GM21360 (cell line): ENCODE measurements around the gene CDSN.

Experiments used
- ATAC-seq: cut with Tn5 transposase; IDR thresholded peaks from one replicate; pipeline ENCODE4 v1.9.1; 2021; ENCODE audit warnings: mild to moderate bottlenecking, moderate library complexity; ENCODE audit not compliant: unreplicated experiment

The CDSN gene

DNA sequence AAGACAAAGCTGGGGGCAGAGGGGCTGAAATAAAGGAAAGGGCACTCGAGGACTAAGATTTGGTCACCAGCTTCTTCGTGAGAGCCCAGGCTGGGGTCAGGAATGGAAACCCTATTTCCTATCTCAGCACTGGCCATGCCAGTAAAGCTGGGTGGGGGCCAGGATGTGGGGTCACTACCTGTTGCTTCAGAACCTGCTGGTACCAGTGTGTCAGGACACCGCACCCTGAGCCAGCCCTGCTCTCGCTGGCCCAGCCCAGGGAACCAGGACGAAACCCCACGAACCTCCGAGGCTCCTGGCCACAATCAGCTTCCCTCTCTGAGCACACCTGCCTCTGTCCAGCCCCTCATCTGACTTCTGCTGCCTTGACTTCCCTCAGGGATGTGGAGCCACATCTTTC lies 2.1 kb downstream of the CDSN start:
- ATAC-seq, result no peak

DNA sequence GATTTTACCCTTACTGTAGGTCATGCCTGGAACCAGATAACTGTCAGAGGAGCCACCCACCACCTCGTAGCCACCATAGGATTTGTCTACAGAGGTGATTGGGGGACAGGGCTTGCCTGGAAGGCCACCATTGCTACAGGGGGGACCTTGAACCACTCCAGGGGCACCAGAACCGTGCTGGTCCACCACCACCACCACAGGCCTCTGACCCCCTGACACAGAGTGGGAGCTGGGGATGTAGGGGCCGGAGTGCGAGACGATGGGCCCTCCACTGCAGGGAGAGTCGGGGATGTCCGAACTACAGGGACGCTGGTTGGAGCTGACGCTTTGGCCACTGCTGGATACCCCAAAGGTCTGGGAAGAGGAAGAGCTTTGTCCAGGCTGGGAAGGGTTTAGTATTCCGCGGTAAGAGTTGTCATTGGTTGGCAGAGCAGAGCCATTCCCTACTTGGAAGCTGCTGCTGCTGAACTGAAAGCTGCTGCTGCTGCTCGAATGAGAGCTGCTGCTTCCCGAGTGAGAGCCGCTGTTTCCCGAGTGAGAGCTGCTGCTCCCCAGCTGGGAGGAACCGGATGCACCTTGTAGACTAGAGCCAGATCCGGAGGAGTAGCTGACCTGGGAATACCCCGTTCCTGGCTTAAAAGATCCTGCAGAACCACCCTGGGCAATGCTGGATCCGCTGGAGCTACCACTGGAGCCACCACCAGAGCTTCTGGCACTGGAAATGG lies 3.4 kb downstream of the CDSN start:
- ATAC-seq, result no peak

DNA sequence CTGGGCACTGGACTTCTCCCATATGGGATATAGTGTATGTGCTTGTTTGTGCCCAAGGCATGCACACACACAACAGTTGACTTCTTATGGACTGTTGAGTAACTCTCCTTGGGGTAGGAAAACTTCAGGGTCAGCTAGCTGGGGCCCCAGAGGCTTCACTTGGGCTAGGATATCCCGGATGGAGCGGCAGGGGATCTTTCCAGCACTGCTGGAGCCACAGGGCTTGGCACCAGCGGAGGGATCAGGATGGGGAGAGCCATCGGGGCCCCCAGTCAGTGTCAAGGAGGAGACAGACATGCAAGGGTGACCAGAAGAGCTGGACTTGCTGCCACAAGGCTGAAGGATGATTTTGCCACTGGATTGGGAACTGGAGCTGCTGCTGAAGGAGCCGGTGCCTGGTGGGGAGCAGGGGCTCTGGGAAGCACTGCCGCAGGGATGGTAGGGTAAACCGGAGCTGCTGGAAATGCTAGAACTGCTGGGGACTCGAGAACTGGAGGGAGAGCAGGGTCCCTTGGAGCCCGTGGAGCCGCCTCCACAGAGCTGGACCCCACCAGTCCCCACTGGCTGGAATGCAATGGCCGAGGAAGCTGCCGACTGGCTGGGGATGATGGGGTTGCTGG lies 4.2 kb downstream of the CDSN start:
- ATAC-seq, result no peak

DNA sequence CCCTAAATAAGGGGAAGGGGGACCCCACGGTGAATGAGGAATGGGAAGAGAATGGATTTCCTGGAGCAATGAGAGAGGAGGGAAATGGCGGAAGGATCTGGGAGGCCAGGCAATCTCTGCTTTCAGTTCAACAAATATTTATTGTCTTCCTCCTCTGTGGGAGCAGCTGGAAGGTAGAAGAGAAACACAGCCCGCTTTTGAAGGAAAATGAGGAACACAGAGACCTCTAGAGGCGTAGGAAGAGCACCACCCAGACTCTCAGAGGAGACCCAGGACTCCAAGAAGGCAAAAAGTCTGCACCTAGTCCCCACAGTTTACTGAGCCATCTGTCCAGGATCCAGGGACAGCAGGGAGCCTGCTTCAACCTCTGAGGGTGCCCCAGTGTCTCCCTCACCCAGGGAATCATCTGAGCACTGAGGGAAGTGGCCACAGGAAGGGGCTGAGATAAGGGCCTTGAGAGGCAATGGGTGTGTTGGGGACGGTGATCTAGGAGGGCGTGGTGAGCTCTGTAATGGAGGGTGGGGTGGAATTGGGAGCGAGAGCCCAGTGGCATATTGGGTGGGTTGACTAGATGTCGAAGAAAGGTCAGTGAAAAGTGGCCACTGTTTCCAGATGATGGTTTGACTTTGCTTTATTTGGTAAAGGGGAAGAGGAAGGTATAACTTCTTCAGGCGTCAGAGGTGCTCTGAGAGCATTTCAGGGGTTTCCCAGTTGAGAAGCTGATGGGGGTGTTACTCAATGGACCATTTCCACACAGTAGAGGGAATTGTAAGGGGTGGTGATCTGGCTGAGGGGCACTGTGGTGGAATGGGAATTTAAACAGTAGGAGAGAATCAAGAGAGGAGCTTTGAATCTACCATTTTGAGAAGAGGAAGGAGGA lies 5.0 kb downstream of the CDSN start:
- ATAC-seq, result no peak

DNA sequence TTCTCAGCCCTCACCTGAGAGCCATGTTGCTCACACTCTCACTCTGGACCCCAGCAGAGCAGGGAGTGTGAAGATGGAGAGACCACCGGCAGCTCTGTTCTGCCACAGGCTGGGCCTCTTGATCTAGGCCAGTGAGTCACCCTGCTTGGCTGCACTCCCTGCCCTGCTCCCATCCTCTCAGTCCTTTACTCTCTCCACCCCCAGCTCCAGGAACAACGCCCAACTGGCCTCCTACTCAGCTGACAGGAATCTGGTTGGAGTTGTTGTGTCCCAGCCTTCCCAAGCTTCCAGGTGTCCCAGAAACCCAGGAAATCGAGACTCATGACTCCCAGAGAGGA lies 5.7 kb downstream of the CDSN start, which contains the start of gene PSORS1C1:
Gene PSORS1C1 (plus strand): TSS at position 260 of the 338 bp plus-strand sequence. CDS start 14,833 bp downstream, outside the sequence.
- ATAC-seq, result no peak

DNA sequence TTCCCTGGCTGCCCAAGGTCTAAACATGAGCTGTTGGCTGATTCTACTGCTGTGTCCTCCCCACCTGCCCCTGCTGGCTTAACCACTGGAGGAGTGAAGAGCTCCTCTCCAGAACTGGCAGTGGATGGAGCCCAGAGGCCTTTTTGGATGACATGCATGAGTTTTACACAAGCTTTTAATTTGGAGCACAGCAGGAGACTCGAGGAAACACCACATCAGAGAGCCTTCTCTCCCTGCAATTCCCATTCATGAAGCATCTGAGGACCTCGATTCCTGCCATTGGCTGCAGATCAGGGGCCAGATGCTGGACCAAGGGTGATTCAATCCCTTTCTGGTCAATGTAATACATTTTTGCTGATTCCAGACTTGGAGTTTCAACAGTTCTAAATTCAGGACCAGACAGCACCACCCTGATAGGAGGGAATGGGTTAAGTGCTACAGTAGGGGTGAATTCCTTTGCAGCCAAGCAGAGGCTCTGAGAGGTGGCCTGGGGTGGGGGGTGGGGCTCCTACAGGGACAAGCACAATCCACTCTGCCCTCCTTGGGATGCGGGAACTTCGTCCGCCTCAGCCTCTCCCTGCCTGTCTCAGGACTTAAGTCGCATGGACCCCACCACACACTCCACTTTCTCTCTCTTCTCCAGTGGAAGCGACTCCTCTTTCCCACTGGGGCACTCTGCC lies 6.2 kb downstream of the CDSN start:
- no peak for ATAC-seq

DNA sequence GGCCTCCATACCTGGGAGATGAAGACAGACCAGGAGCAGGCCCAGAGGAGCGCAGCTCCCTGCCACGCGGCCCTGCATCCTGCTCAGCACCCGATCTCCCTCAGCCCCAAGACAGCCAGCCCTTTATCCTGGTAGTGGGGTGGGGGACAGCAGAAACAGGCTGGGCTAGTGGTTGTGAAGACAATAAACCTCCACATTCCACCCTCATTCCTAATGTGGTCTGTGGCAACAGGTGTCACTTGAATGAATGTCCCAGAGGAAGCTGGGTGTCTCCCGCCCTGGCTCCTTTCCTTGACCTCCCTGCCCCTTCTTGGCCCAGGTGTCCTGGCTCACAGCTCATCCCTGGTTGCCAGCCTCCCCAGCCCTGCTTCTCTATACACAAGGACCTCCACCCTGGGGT lies 7.8 kb downstream of the CDSN start, which contains the start of gene C6orf15:
Gene C6orf15 (minus strand): TSS at position 98 of the 400 bp plus-strand sequence. CDS start 20 bp downstream, at position 78.
- ATAC-seq, result no peak

DNA sequence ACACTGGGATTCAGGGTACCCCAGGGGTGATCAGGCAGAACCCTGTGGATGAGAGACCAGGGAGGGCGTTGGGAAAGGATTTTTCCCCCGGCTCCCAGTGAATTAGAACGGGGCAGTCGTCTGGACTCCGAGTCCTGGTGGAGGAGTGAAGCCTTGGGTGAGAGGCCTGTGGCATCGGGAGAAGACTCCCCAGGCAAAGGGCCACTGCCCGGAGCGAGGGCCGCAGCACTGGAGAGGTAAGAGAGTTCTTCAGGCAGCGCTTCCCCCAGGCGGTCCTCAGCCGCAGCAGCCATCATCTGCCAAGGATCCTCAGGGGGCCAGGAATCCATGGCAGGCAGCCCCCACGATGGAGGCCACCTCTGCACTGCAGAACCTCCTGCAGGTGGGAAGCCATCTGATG lies 8.5 kb downstream of the CDSN start:
- no peak for ATAC-seq

DNA sequence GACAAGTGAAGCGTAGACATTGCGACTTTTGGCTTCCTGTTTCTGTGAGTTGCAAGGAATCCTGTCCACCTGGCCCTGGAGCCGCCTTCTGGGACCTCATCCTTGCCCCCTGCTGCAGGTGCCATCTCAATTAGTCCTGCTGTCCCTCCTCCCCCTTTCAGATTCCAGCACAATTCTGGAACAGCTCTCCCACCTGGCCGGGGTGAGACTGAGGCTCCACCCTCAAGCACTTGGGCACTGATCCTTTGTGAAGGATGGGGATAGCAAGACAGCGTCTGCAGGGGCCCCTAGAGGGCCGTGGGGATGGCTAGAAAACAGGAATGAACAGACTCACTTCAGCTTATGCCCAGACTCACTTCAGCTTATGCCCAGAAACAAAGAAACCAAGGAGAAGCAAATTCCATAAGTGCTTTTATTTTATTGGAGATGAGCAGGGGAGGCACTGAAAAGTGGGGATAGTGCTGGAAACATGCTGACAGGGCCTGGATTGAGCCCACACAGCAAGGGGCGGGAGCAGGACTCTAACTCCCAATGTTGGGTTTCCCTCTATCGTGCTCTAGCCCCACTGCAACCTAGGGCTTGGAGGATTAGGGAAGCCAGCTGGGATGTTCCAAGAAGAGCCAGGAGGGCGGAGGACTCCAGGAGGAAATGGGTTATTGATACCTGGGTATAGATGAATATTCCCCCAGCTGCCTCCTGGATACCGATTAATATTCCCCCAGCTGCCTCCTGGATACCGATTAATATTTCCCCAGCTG lies 9.2 kb downstream of the CDSN start:
- ATAC-seq, result no peak

DNA sequence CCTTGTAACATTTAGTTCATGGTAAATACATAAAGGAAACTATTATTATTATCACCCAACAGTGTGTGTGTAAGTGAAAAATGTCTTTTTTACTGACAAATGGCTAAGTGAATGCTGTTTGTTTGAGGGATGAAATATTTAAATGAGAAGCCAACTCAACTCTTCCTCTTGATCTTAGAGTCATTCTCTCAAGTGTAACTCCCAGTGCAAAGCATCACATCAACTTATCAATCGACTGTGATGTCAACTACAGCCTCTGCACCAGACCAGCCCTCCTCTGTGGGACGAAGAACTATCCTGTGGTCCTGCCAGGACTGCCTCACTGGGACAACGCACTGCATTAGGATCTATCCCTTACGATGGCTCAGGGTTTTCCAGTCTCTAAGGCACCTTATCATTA lies 13.2 kb downstream of the CDSN start:
- no peak for ATAC-seq

DNA sequence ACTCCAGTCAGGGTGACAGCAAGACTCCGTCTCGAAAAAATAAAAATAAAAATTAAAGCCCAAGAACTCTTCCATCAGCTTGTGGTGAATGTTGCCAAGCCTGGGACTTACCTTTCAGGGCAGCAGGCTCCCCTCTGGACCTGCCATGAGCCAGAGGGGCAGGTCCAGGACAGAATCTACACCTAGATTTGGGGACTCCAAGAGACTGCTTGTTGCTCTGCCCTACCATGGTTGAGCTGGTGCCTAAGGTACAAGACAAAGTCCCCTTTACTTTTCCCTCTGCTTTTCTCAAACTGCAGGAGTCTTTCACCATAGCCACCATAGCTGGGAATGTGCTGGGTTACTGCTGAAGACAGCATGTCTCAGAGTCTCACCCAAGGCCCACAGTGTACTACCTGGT lies 17.1 kb downstream of the CDSN start:
- no peak for ATAC-seq

DNA sequence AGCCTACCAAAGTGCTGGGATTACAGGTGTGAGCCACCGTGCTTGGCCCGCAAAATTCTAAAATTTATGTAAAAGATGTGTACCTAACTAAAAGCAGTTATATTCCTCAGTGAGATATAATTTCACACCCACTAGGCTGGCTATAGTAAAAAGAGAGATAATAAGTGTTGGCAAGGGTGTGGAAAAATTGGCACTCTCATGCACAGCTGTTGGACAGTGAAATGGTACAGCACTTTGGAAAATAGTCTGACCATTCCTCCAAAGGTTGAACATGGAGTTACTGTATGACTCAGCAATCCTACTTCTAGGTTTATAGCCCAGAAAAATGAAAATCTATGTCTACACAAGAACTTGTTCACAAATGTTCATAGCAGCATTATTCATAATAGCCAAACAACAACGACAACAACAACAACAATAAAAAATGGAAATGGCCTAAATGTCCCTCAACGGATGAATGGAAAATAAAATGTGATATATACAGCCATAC lies 21.8 kb downstream of the CDSN start:
- no peak for ATAC-seq

DNA sequence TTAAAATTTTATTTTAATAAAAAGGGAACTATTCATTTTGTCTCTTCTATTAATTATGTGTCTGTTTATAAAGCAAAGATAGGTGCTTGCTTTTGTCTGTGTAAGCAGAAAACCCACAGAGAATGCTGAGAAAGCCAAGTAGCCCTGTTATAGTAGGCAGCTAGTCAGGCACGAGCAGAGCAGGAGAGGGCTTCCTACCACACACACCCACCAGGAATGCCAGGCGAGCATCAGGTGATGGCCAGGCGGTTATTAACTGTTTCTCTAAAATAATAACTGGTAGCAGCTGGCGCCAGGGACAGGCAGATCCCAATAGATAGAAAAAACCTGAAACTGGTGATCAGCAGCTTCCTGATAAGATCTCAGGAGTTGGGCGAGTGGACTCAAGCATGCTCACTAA lies 23.6 kb downstream of the CDSN start:
- ATAC-seq, result no peak

DNA sequence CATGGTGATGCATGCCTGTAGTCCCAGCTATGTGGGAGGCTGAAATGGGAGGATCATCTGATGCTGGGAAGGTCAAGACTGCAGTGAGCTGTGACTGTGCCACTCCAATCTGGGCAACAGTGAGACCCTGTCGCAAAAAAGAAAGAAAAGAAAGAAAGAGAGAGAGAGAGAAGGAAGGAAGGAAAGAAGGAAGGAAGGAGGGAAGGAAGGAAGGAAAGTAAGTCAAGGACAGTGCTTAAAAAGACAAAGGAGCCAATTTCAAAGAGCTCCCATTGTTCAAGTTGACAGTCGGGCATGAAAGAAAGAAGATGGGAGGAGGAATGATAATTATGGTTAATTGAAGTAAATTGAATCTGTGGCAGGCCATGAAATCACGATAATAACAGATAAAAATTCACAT lies 24.0 kb downstream of the CDSN start:
- no peak for ATAC-seq

DNA sequence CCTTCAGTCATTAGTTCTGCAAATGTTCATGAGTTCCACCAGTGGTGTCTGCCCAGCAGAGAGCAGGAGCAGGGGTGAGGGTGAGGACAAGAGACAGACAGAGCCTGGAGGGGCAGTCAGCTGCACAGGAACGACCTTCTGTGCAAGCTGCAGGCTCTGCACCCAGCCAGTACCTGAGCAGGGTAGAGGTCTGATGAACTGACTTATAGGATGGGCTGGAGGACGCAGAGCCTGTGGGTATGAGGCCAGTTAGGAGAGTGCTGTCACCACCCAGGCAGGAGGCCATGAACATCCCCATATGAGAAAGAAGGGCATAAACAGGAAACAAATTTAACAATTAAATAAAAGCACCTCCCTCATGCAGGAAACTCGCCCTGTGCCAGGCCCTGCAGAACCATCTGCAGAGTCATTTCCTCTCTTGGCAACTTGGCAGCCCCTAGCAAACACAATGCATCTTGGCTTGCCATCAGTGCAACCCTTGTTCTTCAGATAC lies 25.8 kb downstream of the CDSN start:
- no peak for ATAC-seq

DNA sequence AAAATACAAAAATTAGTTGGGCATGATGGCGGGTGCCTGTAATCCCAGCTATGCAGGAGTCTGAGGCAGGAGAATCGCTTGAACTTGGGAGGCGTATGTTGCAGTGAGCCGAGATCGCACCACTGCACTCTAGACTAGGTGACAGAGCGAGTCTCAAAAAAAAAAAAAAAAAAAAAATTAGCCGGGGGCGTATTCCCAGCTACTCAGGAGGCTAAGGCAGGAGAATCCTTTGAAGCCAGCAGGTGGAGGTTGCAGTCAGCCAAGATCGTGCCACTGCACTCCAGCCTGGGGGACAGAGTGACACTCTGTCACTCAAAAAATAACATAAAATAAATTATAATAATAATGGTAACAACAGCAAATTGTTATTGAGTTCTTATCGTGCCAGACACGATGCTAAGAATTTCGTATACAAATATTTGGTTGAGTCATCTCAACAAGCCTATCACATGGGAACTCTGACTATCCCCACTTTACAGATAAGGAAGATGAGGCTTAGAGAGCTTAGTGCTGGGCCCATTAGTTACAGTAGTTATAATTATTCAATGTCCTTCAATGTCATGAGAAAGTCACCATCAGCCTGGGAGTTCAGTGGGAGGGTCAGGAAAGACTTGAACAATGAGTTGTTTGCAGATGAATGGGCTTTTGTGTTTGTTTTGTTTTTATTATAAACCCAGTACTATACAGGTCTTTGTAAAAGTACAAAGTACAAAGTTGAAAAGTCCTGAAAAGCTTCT lies 27.3 kb downstream of the CDSN start:
- no peak for ATAC-seq

DNA sequence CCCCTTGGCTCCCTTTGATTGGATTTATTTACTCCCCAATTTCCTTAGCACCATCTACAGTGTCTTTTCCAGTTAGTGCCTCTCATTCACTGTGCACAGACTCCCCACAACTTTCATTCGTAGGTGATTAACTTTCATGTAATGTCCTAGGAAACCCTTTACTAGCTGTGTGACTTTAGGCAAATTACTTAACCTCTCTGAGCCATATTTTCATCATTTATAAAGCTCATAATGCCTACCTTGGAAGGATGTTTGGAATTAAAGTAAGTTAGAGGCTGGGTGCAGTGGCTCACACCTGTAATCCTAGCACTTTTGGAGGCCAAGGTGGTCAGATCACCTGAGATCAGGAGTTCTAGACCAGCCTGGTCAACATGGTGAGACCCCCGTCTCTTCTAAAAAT lies 28.0 kb downstream of the CDSN start:
- ATAC-seq, result no peak

DNA sequence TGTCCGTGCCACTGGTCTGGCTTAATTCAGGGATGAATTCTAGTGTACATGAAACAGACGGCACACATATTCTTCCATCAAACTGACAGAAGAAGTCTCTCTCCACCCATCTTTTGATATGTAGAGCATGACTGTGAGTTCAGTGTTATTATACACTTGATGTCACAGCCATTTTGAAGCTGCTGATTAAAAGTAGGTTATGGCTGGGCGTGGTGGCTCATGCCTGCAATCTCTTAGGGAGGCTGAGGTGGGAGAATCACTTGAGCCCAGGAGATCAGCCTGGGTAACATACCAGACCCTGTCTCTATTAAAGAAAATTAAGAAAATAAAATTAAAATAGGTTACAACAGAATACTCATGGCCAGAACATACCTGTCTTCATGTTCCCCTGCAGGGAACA lies 28.6 kb downstream of the CDSN start:
- ATAC-seq, result no peak

DNA sequence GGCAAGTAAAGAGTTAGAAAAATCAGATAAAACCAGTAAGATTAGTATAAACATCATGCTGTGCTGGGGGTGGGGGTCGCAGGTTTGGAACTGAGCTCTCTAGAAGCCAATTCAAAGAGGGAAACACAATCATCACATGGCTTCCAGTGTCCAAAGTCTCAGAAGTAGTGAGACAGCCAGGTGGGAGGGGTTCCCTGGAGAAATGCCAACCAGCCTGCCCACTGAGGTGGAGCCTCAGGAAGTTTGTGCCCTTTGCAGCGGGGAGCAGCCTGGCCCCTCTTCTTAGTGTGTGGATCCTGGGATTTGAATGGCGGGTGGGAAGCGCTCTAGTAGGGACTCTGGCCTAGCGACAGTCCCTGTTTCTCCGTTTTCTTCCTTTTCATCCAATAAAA lies 29.3 kb downstream of the CDSN start:
- ATAC-seq, result no peak
